K562 (cell line): ENCODE measurements around the gene SEC23IP. TPM values are rescaled to one million over a fixed set of nuclear protein-coding genes. Genes with fewer than 3 reads are reported as not detected.

Source experiments
- ATAC-seq: fragments of 200-7000 bp; cut with Tn5 transposase; 3 replicates; pipeline ENCODE4 v1.9.1; 2020; ENCODE audit warnings: moderate library complexity
- BruUV-seq: library from RNA; stranded (reverse); fragments of 400-500 nt; replicated peaks from 2 replicates; lab custom pipeline; 2021; lab: Mats Ljungman, UMichigan
- CTCF ChIA-PET: fragments of 300-600 bp; formaldehyde crosslinking; extraction: SDS; loops from one replicate; lab custom pipeline; 2021; ENCODE audit warnings: low intra/inter-chr PET ratio; lab: Yijun Ruan, JAX
- POLR2A ChIA-PET: fragments of 300-600, 350-650 bp; sonication (Branson Sonifier 250); formaldehyde crosslinking; extraction: SDS; loops from one replicate; lab custom pipeline; 2021; ENCODE audit warnings: antibody characterized with exemption, inconsistent platforms; lab: Yijun Ruan, JAX
- DNase-seq, 4 experiments: peaks; one replicate each; pipeline versions ENCODE4 v3.0.0 to v3.0.0-alpha.2; 2011 to 2018; ENCODE audit warnings: low spot score in 3 of 4, mixed read lengths in 3 of 4; ENCODE audit errors: extremely low read depth in 1 of 4
- FAIRE-seq: peaks from 2 replicates; lab custom pipeline; 2011; peaks lifted over from hg19 to GRCh38; lab: Jason Lieb, UNC
- H2AFZ ChIP-seq: 2 replicates; pipeline ENCODE4 v1.6.0; 2011; ENCODE audit warnings: low read depth, low read length, control low read depth, inconsistent platforms
- H3K27ac ChIP-seq: fragments of 200-600 bp; 3 replicates; pipeline ENCODE4 v1.8.0; 2011; ENCODE audit warnings: low read depth, mild to moderate bottlenecking, control low read depth, inconsistent platforms, low read length, moderate library complexity, mixed read lengths; ENCODE audit errors: extremely low read depth
- H3K27me3 ChIP-seq, 2 experiments: fragments of 300-600 bp in 1 of 2; 2 replicates in 1 of 2; 3 replicates in 1 of 2; pipeline versions ENCODE4 v1.6.0 to v1.8.0; 2011; ENCODE audit warnings: inconsistent platforms in 2 of 2, low read length in 2 of 2, mild to moderate bottlenecking in 1 of 2, mixed read lengths in 1 of 2, moderate library complexity in 1 of 2; ENCODE audit not compliant: control insufficient read depth in 2 of 2, insufficient read depth in 2 of 2
- H3K36me3 ChIP-seq: fragments of 300-600 bp; 3 replicates; pipeline ENCODE4 v1.8.0; 2011; ENCODE audit warnings: mild to moderate bottlenecking, low read length, inconsistent platforms; ENCODE audit not compliant: control insufficient read depth, insufficient read depth
- H3K4me1 ChIP-seq, 2 experiments: fragments of 200-600 bp in 1 of 2; replicated peaks in 1 of 2; 2 replicates in 1 of 2; 3 replicates in 1 of 2; pipeline versions ENCODE4 v1.5.1 to v1.8.0; 2011; ENCODE audit warnings: inconsistent platforms in 2 of 2, low read length in 2 of 2, mild to moderate bottlenecking in 1 of 2, mixed read lengths in 1 of 2, moderate library complexity in 1 of 2; ENCODE audit not compliant: control insufficient read depth in 2 of 2, insufficient read depth in 2 of 2
- H3K4me2 ChIP-seq: 2 replicates; pipeline ENCODE4 v1.6.1; 2011; ENCODE audit warnings: low read length, control low read depth, inconsistent platforms, mixed read lengths; ENCODE audit not compliant: insufficient read depth
- H3K4me3 ChIP-seq: fragments of 200-600 bp; sonication (generic), shearing (Covaris generic); 2 replicates; pipeline ENCODE4 v1.5.1; 2016; ENCODE audit warnings: control low read depth, inconsistent platforms
- H3K79me2 ChIP-seq: fragments of 200-600 bp; 3 replicates; pipeline ENCODE4 v1.8.0; 2011; ENCODE audit warnings: low read length, inconsistent platforms; ENCODE audit not compliant: control insufficient read depth, insufficient read depth
- H3K9ac ChIP-seq, 2 experiments: 2 replicates each; pipeline versions ENCODE4 v1.6.0 to v1.6.1; 2011; ENCODE audit warnings: low read depth in 2 of 2, low read length in 2 of 2, control low read depth in 1 of 2, inconsistent platforms in 1 of 2, mild to moderate bottlenecking in 1 of 2, mixed read lengths in 1 of 2; ENCODE audit not compliant: insufficient read depth in 1 of 2
- H3K9me1 ChIP-seq: one replicate; pipeline ENCODE4 v1.6.0; 2011; ENCODE audit warnings: inconsistent platforms, mild to moderate bottlenecking, low read length, moderate library complexity; ENCODE audit not compliant: control insufficient read depth, insufficient read depth
- H3K9me3 ChIP-seq: replicated peaks from 2 replicates; pipeline ENCODE4 v1.5.1; 2011; ENCODE audit warnings: low read depth, low read length, inconsistent platforms; ENCODE audit not compliant: control insufficient read depth, insufficient read depth
- H4K20me1 ChIP-seq: replicated peaks from 2 replicates; pipeline ENCODE4 v1.6.1; 2011; ENCODE audit warnings: low read length, inconsistent platforms, mixed read lengths; ENCODE audit not compliant: control insufficient read depth, insufficient read depth
- CBX5 ChIP-seq: IDR thresholded peaks from 2 replicates; pipeline ENCODE4 v1.6.1; 2014; ENCODE audit warnings: low read depth, borderline replicate concordance
- DPF2 ChIP-seq: fragments of 450-650 bp; IDR thresholded peaks from 2 replicates; pipeline ENCODE4 v1.6.1; 2016
- ELF2 ChIP-seq: fragments of 250-450 bp; sonication (Bioruptor Pico); IDR thresholded peaks from 2 replicates; pipeline ENCODE4 v1.5.0; 2021; ENCODE audit warnings: mild to moderate bottlenecking
- FOS ChIP-seq: IDR thresholded peaks from 3 replicates; pipeline ENCODE4 v1.6.1; 2011; ENCODE audit not compliant: insufficient read length; ENCODE audit errors: extremely low read depth
- MCM2 ChIP-seq: fragments of 450-650 bp; IDR thresholded peaks from 2 replicates; pipeline ENCODE4 v1.6.1; 2017; ENCODE audit warnings: low read depth, mild to moderate bottlenecking
- NCOA4 ChIP-seq: fragments of 450-650 bp; IDR thresholded peaks from 2 replicates; pipeline ENCODE4 v1.6.1; 2018; ENCODE audit warnings: mild to moderate bottlenecking; ENCODE audit not compliant: partially characterized antibody
- NR2C2 ChIP-seq, 2 experiments: fragments of 200-800 bp in 1 of 2; sonication (Bioruptor generic) in 1 of 2; sonication (generic) in 1 of 2; formaldehyde crosslinking in 1 of 2; IDR thresholded peaks; 2 replicates each; pipeline versions ENCODE4 v1.6.1 to v1.8.0; 2016 to 2022; ENCODE audit warnings: mild to moderate bottlenecking in 1 of 2, missing compliant biosample characterization in 1 of 2, missing genetic modification characterization in 1 of 2, missing genetic modification reagents in 1 of 2
- PTTG1 ChIP-seq: fragments of 450-650 bp; IDR thresholded peaks from 2 replicates; pipeline ENCODE4 v1.6.1; 2016; ENCODE audit warnings: low read depth, mild to moderate bottlenecking, missing genetic modification characterization, missing compliant biosample characterization
- SAFB2 ChIP-seq: fragments of 200-400 bp; formaldehyde crosslinking; IDR thresholded peaks from 2 replicates; pipeline ENCODE4 v1.6.1; 2018; ENCODE audit warnings: borderline replicate concordance, low read length, low read depth, moderate library complexity; ENCODE audit not compliant: severe bottlenecking
- SAP30 ChIP-seq: fragments of 200-600 bp; sonication (generic); IDR thresholded peaks from 2 replicates; pipeline ENCODE4 v1.6.1; 2012; ENCODE audit warnings: borderline replicate concordance, low read depth, mild to moderate bottlenecking, moderate library complexity, low read length, control low read depth, inconsistent platforms; ENCODE audit not compliant: insufficient read depth, poor library complexity, severe bottlenecking
- SREBF1 ChIP-seq: fragments of 150-350 bp; IDR thresholded peaks from 2 replicates; pipeline ENCODE4 v1.6.1; 2014; ENCODE audit warnings: antibody characterized with exemption, low read depth, low read length, borderline replicate concordance
- WHSC1 ChIP-seq: IDR thresholded peaks from one replicate; pipeline ENCODE4 v1.6.1; 2012; ENCODE audit warnings: low read length, control low read depth, inconsistent platforms
- ZNF143 ChIP-seq: sonication (generic); formaldehyde crosslinking; IDR thresholded peaks from 2 replicates; pipeline ENCODE4 v1.9.0; 2022; ENCODE audit warnings: mild to moderate bottlenecking, missing genetic modification reagents
- WGBS: fragments of 100-300 bp; shearing (Covaris generic); methylation state at CpG from one replicate; pipeline ENCODE4 v1.1.6; 2016; ENCODE audit warnings: low coverage, mixed read lengths; ENCODE audit not compliant: insufficient coverage; ENCODE audit errors: missing lambda C conversion rate; 5-methylcytosine and 5-hydroxymethylcytosine counted together
- in situ Hi-C: fragments of 300-500 bp; cut with MboI; formaldehyde crosslinking; loops from 4 replicates; pipeline ENCODE4 v1.15.0; 2018; ENCODE audit warnings: inconsistent platforms, mixed read lengths
- intact Hi-C: fragments of 100-400 bp; cut with micrococcal nuclease; formaldehyde crosslinking; loops from 2 replicates; pipeline ENCODE4 v1.14.2; 2022
- polyA plus RNA-seq, 8 experiments: library from polyadenylated mRNA; depleted of rRNA in 4 of 8; stranded (reverse) in 5 of 8; unstranded in 3 of 8; fragments of >200 nt; fragmentation: Nextera tagmentation in 2 of 8; fragmentation: Illumina TruSeq in 1 of 8; extraction: Ambion mirVana in 2 of 8; extraction: Trizol in 1 of 8; gene quantifications; 2 replicates each; pipeline versions ENCODE4 v1.2.1 to v1.2.3, GENCODE V29; 2011 to 2014; ENCODE audit warnings: inconsistent platforms in 1 of 8, missing spikeins in 1 of 8
- total RNA-seq, 7 experiments: library from RNA; depleted of rRNA in 6 of 7; stranded (reverse); fragments of >200 nt in 6 of 7; fragmentation: Illumina TruSeq in 2 of 7; extraction: Trizol in 2 of 7; gene quantifications; 2 replicates each; pipeline versions ENCODE4 v1.2.1 to v1.2.3, GENCODE V29; 2011 to 2021; ENCODE audit warnings: low replicate concordance in 1 of 7
- TF ChIP-seq, protein P1 (sequence below): fragments of 450-650 bp; formaldehyde crosslinking; conservative IDR thresholded peaks from 2 replicates; pipeline ENCODE4 v1.4.0; 2022; ENCODE audit warnings: mild to moderate bottlenecking, missing genetic modification characterization
- TF ChIP-seq, protein P2 (sequence below): fragments of 450-650 bp; IDR thresholded peaks from 2 replicates; pipeline ENCODE4 v1.6.1; 2016; ENCODE audit warnings: borderline replicate concordance

Gene SEC23IP
- total and polyA plus RNA-seq, 9 of the 15 experiments (the other 6 are each of a cell fraction or from before 2014, with no cell fraction given) = 15.8 to 38.4 (median 22.5) TPM

DNA sequence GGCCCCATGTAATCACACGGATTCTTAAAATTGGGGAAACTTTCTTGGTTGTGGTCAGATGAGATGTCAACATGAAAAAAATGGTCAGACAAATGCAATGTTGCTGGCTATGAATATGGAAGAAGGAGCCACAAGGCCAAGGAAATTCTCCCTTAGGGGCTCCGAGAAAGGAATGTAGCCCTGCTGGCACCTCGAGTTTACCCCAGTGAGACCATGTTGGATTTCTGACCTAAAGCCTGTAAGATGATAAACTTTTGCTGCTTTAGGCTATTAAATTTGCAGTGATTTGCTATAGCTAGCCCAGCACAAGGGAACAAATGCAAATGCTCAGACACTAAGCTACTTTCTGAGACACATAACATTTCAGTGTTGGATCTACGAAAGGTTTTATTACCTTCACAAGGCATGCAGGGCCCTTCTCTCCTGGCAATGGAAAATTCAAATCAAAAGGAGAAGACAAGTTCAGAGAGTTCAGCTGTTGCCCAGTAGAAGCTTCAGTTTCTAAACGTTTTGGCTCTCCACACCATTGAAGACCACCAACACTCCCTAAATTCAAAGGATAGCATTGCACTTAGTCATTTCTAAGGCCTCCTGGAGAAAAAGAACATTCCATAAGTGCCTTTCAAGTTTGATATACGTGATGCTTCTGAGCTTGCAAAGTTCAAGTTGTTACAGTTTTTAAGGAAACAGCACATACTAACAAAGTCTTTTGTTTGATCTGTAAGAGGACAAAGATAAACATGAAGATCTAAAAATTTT is 43.3 kb upstream of the SEC23IP start (continued):
- no peak for TF ChIP-seq NR2C2 (CRISPR knock-in tag; IDR thresholded peaks at IDR 0.05)
- no peak for TF ChIP-seq NR2C2 (tag; IDR thresholded peaks at IDR 0.05)

DNA sequence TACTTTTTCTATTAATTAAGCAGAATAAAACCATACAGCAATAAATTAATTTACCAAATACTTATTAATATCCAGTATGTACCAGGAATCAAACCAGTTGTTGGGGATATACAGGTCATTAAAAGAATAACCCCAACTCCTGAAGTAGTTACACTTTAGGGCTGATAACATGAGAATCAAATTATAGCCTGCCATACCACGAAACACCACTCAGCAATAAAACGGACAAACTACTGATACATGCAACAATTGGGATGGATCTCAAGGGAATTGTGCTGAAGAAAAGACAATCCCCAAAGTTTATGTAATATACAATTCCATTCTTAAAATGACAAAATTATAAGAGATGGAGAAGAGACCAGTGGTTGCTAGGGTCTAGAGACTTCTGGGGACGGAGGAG is 42.6 kb upstream of the SEC23IP start:
- ChIA-PET CTCF (no interaction called here), POLR2A (no interaction called here)
- H3K9me3 ChIP-seq = no peaks in the 10 kb centered on the region
- no peak overlapping the region for H3K4me3 ChIP-seq
- H3K9me1 ChIP-seq = no peaks in the 10 kb centered on the region
- ATAC-seq (no peak), DNase-seq (no peak)
- peaks cover 77% of the 10 kb centered on the region for H3K36me3 ChIP-seq
- H3K79me2 ChIP-seq = no peaks in the 10 kb centered on the region
- H3K4me2 ChIP-seq = no peak overlapping the region
- no peak overlapping the region for H2AFZ ChIP-seq
- 96% methylated on average over 3 of the region's 3 CpGs for WGBS
- no peak overlapping the region for H3K27ac ChIP-seq
- BruUV-seq = no TSS peak
- TF ChIP-seq CBX5 (no peak), ZNF143 (CRISPR knock-in tag) (no peak), PTTG1 (no peak), SAFB2 (no peak), WHSC1 (no peak), FOS (no peak), DPF2 (no peak), SREBF1 (no peak), SAP30 (no peak), NCOA4 (no peak), ELF2 (no peak), MCM2 (no peak)
- TF ChIP-seq, protein P1, sequence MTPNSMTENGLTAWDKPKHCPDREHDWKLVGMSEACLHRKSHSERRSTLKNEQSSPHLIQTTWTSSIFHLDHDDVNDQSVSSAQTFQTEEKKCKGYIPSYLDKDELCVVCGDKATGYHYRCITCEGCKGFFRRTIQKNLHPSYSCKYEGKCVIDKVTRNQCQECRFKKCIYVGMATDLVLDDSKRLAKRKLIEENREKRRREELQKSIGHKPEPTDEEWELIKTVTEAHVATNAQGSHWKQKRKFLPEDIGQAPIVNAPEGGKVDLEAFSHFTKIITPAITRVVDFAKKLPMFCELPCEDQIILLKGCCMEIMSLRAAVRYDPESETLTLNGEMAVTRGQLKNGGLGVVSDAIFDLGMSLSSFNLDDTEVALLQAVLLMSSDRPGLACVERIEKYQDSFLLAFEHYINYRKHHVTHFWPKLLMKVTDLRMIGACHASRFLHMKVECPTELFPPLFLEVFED = no peak
- TF ChIP-seq, protein P2, sequence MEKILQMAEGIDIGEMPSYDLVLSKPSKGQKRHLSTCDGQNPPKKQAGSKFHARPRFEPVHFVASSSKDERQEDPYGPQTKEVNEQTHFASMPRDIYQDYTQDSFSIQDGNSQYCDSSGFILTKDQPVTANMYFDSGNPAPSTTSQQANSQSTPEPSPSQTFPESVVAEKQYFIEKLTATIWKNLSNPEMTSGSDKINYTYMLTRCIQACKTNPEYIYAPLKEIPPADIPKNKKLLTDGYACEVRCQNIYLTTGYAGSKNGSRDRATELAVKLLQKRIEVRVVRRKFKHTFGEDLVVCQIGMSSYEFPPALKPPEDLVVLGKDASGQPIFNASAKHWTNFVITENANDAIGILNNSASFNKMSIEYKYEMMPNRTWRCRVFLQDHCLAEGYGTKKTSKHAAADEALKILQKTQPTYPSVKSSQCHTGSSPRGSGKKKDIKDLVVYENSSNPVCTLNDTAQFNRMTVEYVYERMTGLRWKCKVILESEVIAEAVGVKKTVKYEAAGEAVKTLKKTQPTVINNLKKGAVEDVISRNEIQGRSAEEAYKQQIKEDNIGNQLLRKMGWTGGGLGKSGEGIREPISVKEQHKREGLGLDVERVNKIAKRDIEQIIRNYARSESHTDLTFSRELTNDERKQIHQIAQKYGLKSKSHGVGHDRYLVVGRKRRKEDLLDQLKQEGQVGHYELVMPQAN = no peak
- TF ChIP-seq, all 486 proteins: peak for 0
- Histone ChIP-seq H3K4me1 (no peaks in the 10 kb centered on the region), H4K20me1 (no peaks in the 10 kb centered on the region), H3K9ac (no peak overlapping the region), H3K27me3 (no peaks in the 10 kb centered on the region)
- in situ Hi-C loops (loop anchor here (5.0 kb wide), 1 partner anchor 98 kb away; no protein-coding TSS in a partner anchor), intact Hi-C loops (no loop called here)
- no peak for FAIRE-seq
